HG03558 (cell line): ENCODE results near the gene ABHD16A.

ENCODE experiments used
- ATAC-seq: cut with Tn5 transposase; IDR thresholded peaks from one replicate; pipeline ENCODE4 v1.9.1; 2021; ENCODE audit warnings: moderate number of reproducible peaks; ENCODE audit not compliant: unreplicated experiment; ENCODE audit errors: extremely low read depth

The ABHD16A gene

GRCh38 chr6:31664790-31665500, 38.2 kb downstream of the ABHD16A start, which contains the start of gene GPANK1:
Gene GPANK1, minus strand, starts transcription at chr6:31664997. Its CDS starts 519 bp downstream, at chr6:31664478.
- ATAC-seq, result no peak

- no peak for ATAC-seq
Observed at GRCh38 chr6:31663961-31664789, 38.9 kb downstream of the ABHD16A start.

GRCh38 chr6:31663126-31663960, 39.8 kb downstream of the ABHD16A start:
- ATAC-seq, result no peak

GRCh38 chr6:31662124-31662723, 40.9 kb downstream of the ABHD16A start:
- no peak for ATAC-seq

- no peak for ATAC-seq
Observed at GRCh38 chr6:31661262-31662123, 41.6 kb downstream of the ABHD16A start.

- ATAC-seq, result no peak
Observed at GRCh38 chr6:31660381-31661261, 42.5 kb downstream of the ABHD16A start, which contains the start of gene C6orf47. Gene C6orf47, minus strand, starts transcription at chr6:31660778. Its CDS starts 831 bp downstream, at chr6:31659947.

- ATAC-seq, result no peak
Observed at GRCh38 chr6:31659649-31660380, 43.3 kb downstream of the ABHD16A start.

- ATAC-seq, result no peak
Observed at GRCh38 chr6:31658983-31659648, 44.0 kb downstream of the ABHD16A start.

GRCh38 chr6:31658158-31658688, 44.9 kb downstream of the ABHD16A start:
- ATAC-seq, result no peak

- no peak for ATAC-seq
Observed at GRCh38 chr6:31657406-31658157, 45.5 kb downstream of the ABHD16A start.

GRCh38 chr6:31655349-31656237, 47.5 kb downstream of the ABHD16A start, which contains the start of gene APOM:
Gene APOM, plus strand, starts transcription at chr6:31655894. Its CDS starts 73 bp downstream, at chr6:31655967.
- no peak for ATAC-seq

GRCh38 chr6:31654574-31655348, 48.4 kb downstream of the ABHD16A start:
- ATAC-seq, result no peak

GRCh38 chr6:31652925-31653724, 50.0 kb downstream of the ABHD16A start:
- no peak for ATAC-seq
